Measurements from ENCODE around the gene GRM3.

GRCh38 chr7:86748201-86748600 lies 104.5 kb downstream of the GRM3 start:
- no peak for TF ChIP-seq USF2 (IDR thresholded peaks at IDR 0.05)
- no peak for TF ChIP-seq GATA3 (IDR thresholded peaks at IDR 0.05; ENCODE audit: borderline replicate concordance)
- TF ChIP-seq CTCF (IDR thresholded peaks at IDR 0.05) = no peak
- no peak for TF ChIP-seq POLR2A (IDR thresholded peaks at IDR 0.05; ENCODE audit: low read length)
- no peak for TF ChIP-seq EP300 (IDR thresholded peaks at IDR 0.05)

Data from A549 (cell line).